ENCODE data around the gene FOXE1.

FOXE1 gene

GRCh38 chr9:97854696-97855485 lies 1.9 kb downstream of the FOXE1 start:
- no peaks in the 10 kb centered on the region for H3K36me3 ChIP-seq (ENCODE audit: insufficient read depth)
- H3K9ac ChIP-seq, result no peak overlapping the region
- no peaks in the 10 kb centered on the region for H3K4me1 ChIP-seq (ENCODE audit: low read depth, poor library complexity, severe bottlenecking)
- no peaks in the 10 kb centered on the region for H3K27me3 ChIP-seq (ENCODE audit: insufficient read depth, low read depth)
- H3K4me2 ChIP-seq, result no peak overlapping the region
- no peak overlapping the region for H3K4me3 ChIP-seq (IDR thresholded peaks at IDR 0.05; ENCODE audit: insufficient read depth, low read depth, low read length)
- TF ChIP-seq, protein P1, sequence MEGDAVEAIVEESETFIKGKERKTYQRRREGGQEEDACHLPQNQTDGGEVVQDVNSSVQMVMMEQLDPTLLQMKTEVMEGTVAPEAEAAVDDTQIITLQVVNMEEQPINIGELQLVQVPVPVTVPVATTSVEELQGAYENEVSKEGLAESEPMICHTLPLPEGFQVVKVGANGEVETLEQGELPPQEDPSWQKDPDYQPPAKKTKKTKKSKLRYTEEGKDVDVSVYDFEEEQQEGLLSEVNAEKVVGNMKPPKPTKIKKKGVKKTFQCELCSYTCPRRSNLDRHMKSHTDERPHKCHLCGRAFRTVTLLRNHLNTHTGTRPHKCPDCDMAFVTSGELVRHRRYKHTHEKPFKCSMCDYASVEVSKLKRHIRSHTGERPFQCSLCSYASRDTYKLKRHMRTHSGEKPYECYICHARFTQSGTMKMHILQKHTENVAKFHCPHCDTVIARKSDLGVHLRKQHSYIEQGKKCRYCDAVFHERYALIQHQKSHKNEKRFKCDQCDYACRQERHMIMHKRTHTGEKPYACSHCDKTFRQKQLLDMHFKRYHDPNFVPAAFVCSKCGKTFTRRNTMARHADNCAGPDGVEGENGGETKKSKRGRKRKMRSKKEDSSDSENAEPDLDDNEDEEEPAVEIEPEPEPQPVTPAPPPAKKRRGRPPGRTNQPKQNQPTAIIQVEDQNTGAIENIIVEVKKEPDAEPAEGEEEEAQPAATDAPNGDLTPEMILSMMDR (conservative IDR thresholded peaks at IDR 0.05; ENCODE audit: low read depth, low read length), result no peak
- H4K20me1 ChIP-seq (ENCODE audit: insufficient read depth), result no peaks in the 10 kb centered on the region
- no peak overlapping the region for H2AFZ ChIP-seq (ENCODE audit: low read depth)
- H3K27ac ChIP-seq, result no peak overlapping the region
- no peaks in the 10 kb centered on the region for H3K79me2 ChIP-seq (ENCODE audit: insufficient read depth, low read depth)

DNA sequence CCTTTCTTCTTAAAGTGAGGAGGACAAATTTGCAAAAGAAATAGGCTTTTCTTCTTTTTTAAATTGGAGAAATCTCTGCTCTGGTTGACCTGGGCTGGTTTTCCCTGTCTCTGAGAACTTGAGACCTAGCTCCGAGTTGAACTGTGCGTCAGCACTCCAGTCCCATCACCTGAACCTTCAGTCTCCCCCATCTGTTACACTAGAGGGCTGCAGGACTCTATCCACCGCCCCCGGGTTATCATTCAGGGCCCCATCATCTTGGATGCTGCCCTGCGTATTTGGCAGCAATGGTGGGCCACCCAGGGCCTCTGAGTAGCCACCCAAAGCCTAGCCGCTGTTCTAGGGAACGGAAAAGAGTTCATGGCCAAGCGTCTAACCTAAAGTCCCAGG lies 2.5 kb downstream of the FOXE1 start:
- no peaks in the 10 kb centered on the region for H4K20me1 ChIP-seq (ENCODE audit: insufficient read depth)
- H2AFZ ChIP-seq (ENCODE audit: low read depth), result no peak overlapping the region
- H3K27ac ChIP-seq, result no peak overlapping the region
- no peak overlapping the region for H3K4me2 ChIP-seq
- no peaks in the 10 kb centered on the region for H3K27me3 ChIP-seq (ENCODE audit: insufficient read depth, low read depth)
- no peaks in the 10 kb centered on the region for H3K4me1 ChIP-seq (ENCODE audit: low read depth, poor library complexity, severe bottlenecking)
- TF ChIP-seq, protein P1 (conservative IDR thresholded peaks at IDR 0.05; ENCODE audit: low read depth, low read length), result no peak
- no peak overlapping the region for H3K4me3 ChIP-seq (IDR thresholded peaks at IDR 0.05; ENCODE audit: insufficient read depth, low read depth, low read length)
- no peaks in the 10 kb centered on the region for H3K36me3 ChIP-seq (ENCODE audit: insufficient read depth)
- H3K9ac ChIP-seq, result no peak overlapping the region
- no peaks in the 10 kb centered on the region for H3K79me2 ChIP-seq (ENCODE audit: insufficient read depth, low read depth)

DNA sequence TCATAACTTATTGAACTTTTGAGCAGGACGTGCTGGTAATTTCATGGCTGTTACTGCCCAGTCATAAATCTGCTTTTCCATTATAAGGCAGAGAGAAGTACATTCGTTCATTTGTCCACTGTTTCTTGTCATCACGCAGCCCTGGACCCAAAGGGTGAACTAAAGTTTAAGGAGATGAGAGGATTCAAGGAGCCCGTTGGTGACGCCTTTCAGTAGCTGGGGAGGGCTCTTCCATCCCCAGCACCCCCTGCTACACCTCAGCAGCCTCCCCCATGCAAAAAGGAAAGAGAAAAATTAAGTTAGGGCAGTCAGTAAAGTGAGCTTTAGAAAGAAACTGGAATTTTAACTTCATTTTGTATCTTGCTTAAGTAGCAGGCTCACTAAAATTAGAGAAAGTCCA lies 2.9 kb downstream of the FOXE1 start:
- Histone ChIP-seq H3K27ac (no peak overlapping the region), H2AFZ (ENCODE audit: low read depth) (no peak overlapping the region), H3K4me3 (IDR thresholded peaks at IDR 0.05; ENCODE audit: insufficient read depth, low read depth, low read length) (no peak overlapping the region), H3K27me3 (ENCODE audit: insufficient read depth, low read depth) (no peaks in the 10 kb centered on the region), H3K4me2 (no peak overlapping the region), H3K79me2 (ENCODE audit: insufficient read depth, low read depth) (no peaks in the 10 kb centered on the region), H3K9ac (no peak overlapping the region), H4K20me1 (ENCODE audit: insufficient read depth) (no peaks in the 10 kb centered on the region), H3K4me1 (ENCODE audit: low read depth, poor library complexity, severe bottlenecking) (no peaks in the 10 kb centered on the region), H3K36me3 (ENCODE audit: insufficient read depth) (no peaks in the 10 kb centered on the region)
- TF ChIP-seq, protein P1 (conservative IDR thresholded peaks at IDR 0.05; ENCODE audit: low read depth, low read length), result no peak

- no peaks in the 10 kb centered on the region for H3K36me3 ChIP-seq (ENCODE audit: insufficient read depth)
- no peak overlapping the region for H2AFZ ChIP-seq (ENCODE audit: low read depth)
- no peak overlapping the region for H3K4me3 ChIP-seq (IDR thresholded peaks at IDR 0.05; ENCODE audit: insufficient read depth, low read depth, low read length)
- no peaks in the 10 kb centered on the region for H3K79me2 ChIP-seq (ENCODE audit: insufficient read depth, low read depth)
- no peaks in the 10 kb centered on the region for H3K27me3 ChIP-seq (ENCODE audit: insufficient read depth, low read depth)
- H3K27ac ChIP-seq, result no peak overlapping the region
- H4K20me1 ChIP-seq (ENCODE audit: insufficient read depth), result no peaks in the 10 kb centered on the region
- TF ChIP-seq, protein P1 (conservative IDR thresholded peaks at IDR 0.05; ENCODE audit: low read depth, low read length), result no peak
- H3K4me1 ChIP-seq (ENCODE audit: low read depth, poor library complexity, severe bottlenecking), result no peaks in the 10 kb centered on the region
- H3K9ac ChIP-seq, result no peak overlapping the region
- H3K4me2 ChIP-seq, result no peak overlapping the region
Measured at GRCh38 chr9:97856857-97857605, 4.0 kb downstream of the FOXE1 start.
